B cell (primary cell): ENCODE data around the gene PTPRF. TPM values are rescaled to one million over a fixed set of nuclear protein-coding genes. Genes with fewer than 3 reads are reported as not detected.

Source experiments
- ATAC-seq: fragments of 200-7000 bp; cut with Tn5 transposase; one replicate; pipeline ENCODE4 v1.10.0; 2021; ENCODE audit warnings: low read depth, mild to moderate bottlenecking, moderate number of reproducible peaks, moderate library complexity
- CTCF ChIA-PET: fragments of 350-600 bp; sonication (Branson Sonifier 250); formaldehyde crosslinking; loops from one replicate; lab custom pipeline; 2021; ENCODE audit warnings: antibody characterized with exemption, inconsistent platforms; lab: Charles Lee
- POLR2A ChIA-PET: fragments of 350-600 bp; sonication (Branson Sonifier 250); formaldehyde crosslinking; loops from one replicate; lab custom pipeline; 2021; ENCODE audit warnings: antibody characterized with exemption; lab: Charles Lee
- DNase-seq: peaks from one replicate; pipeline ENCODE4 v3.0.0; 2013
- H2AFZ ChIP-seq: 2 replicates; pipeline ENCODE4 v1.6.1; 2012; ENCODE audit warnings: mild to moderate bottlenecking, low read depth, low read length; ENCODE audit not compliant: insufficient read depth, poor library complexity, severe bottlenecking
- H3K27ac ChIP-seq, 2 donors: 1 replicate in 1 of 2; 2 replicates in 1 of 2; pipeline ENCODE4 v1.5.1; 2012 to 2013; ENCODE audit warnings: low read length in 2 of 2, mild to moderate bottlenecking in 2 of 2, moderate library complexity in 1 of 2
- H3K27me3 ChIP-seq, 4 experiments: fragments of 200-600 bp in 1 of 4; sonication (generic) in 1 of 4; replicated peaks in 1 of 4; 1 replicate in 2 of 4; 2 replicates in 2 of 4; pipeline versions ENCODE4 v1.6.1 to v1.7.0; 2013 to 2016; ENCODE audit warnings: low read length in 3 of 4, mild to moderate bottlenecking in 2 of 4, mixed read lengths in 1 of 4, moderate library complexity in 1 of 4; ENCODE audit not compliant: insufficient read depth in 4 of 4, control insufficient read depth in 3 of 4; ENCODE audit errors: control extremely low read depth in 1 of 4
- H3K36me3 ChIP-seq, 2 experiments: replicated peaks in 1 of 2; 1 replicate in 1 of 2; 2 replicates in 1 of 2; pipeline versions ENCODE4 v1.6.1 to v1.7.1; 2013; ENCODE audit warnings: low read length in 1 of 2; ENCODE audit not compliant: insufficient read depth in 2 of 2, control insufficient read depth in 1 of 2; ENCODE audit errors: control extremely low read depth in 1 of 2, extremely low read depth in 1 of 2
- H3K4me1 ChIP-seq, 2 donors: fragments of 200-600 bp in 1 of 2; sonication (generic) in 1 of 2; 1 replicate in 1 of 2; 2 replicates in 1 of 2; pipeline versions ENCODE4 v1.5.1 to v1.6.1; 2013 to 2017; ENCODE audit warnings: low read length in 2 of 2; ENCODE audit not compliant: control insufficient read depth in 2 of 2, insufficient read depth in 2 of 2
- H3K4me2 ChIP-seq: replicated peaks from 2 replicates; pipeline ENCODE3; 2012; ENCODE audit warnings: mild to moderate bottlenecking, low read depth, low read length; ENCODE audit not compliant: poor library complexity, severe bottlenecking
- H3K4me3 ChIP-seq, 5 experiments: fragments of 200-600 bp in 1 of 5; sonication (generic) in 1 of 5; 1 replicate in 3 of 5; 2 replicates in 2 of 5; pipeline versions ENCODE4 v1.5.1 to v1.7.0; 2011 to 2016; ENCODE audit warnings: low read length in 4 of 5, mild to moderate bottlenecking in 4 of 5, low read depth in 2 of 5, control low read depth in 1 of 5, moderate library complexity in 1 of 5; ENCODE audit not compliant: insufficient read depth in 1 of 5; ENCODE audit errors: control extremely low read depth in 1 of 5, extremely low read depth in 1 of 5
- H3K79me2 ChIP-seq: fragments of 200-600 bp; sonication (generic); one replicate; pipeline ENCODE4 v1.6.0; 2016; ENCODE audit warnings: low read length; ENCODE audit not compliant: control insufficient read depth, insufficient read depth
- H3K9ac ChIP-seq: fragments of 200-600 bp; sonication (generic); 2 replicates; pipeline ENCODE4 v1.6.1; 2017; ENCODE audit warnings: mild to moderate bottlenecking, low read length, moderate library complexity
- H3K9me3 ChIP-seq, 3 donors: one replicate each; pipeline versions ENCODE4 v1.6.1 to v1.7.1; 2013; ENCODE audit warnings: low read length in 2 of 3; ENCODE audit not compliant: control insufficient read depth in 2 of 3, insufficient read depth in 1 of 3; ENCODE audit errors: control extremely low read depth in 1 of 3
- H4K20me1 ChIP-seq: 2 replicates; pipeline ENCODE4 v1.6.0; 2012; ENCODE audit warnings: mild to moderate bottlenecking, low read length; ENCODE audit not compliant: insufficient read depth, control insufficient read depth, poor library complexity, severe bottlenecking
- H3K27ac Mint-ChIP-seq: one replicate; pipeline ENCODE4 v1.8.0; 2021; ENCODE audit warnings: mixed read lengths
- H3K27me3 Mint-ChIP-seq: one replicate; pipeline ENCODE4 v1.8.0; 2021; ENCODE audit warnings: mixed read lengths
- H3K4me1 Mint-ChIP-seq: one replicate; pipeline ENCODE4 v1.8.0; 2021; ENCODE audit warnings: mixed read lengths
- H3K4me3 Mint-ChIP-seq: one replicate; pipeline ENCODE4 v1.8.0; 2021; ENCODE audit warnings: mixed read lengths
- H3K9me3 Mint-ChIP-seq: one replicate; pipeline ENCODE4 v1.8.0; 2022; ENCODE audit warnings: mixed read lengths; ENCODE audit not compliant: insufficient read depth
- CTCF ChIP-seq: fragments of 200-600 bp; IDR thresholded peaks from one replicate; pipeline ENCODE4 v1.8.0; 2022; ENCODE audit warnings: antibody characterized with exemption, mild to moderate bottlenecking
- EZH2 ChIP-seq: IDR thresholded peaks from 2 replicates; pipeline ENCODE4 v1.6.1; 2012; ENCODE audit warnings: borderline replicate concordance, low read depth, mild to moderate bottlenecking, moderate library complexity, low read length; ENCODE audit not compliant: insufficient read depth, poor library complexity, severe bottlenecking
- WGBS: methylation state at CpG from one replicate; pipeline ENCODE4 v1.1.5; 2013; ENCODE audit warnings: missing lambda C conversion rate; ENCODE audit not compliant: insufficient coverage; 5-methylcytosine and 5-hydroxymethylcytosine counted together
- intact Hi-C: fragments of 100-400 bp; cut with micrococcal nuclease; formaldehyde crosslinking; loops from one replicate; pipeline ENCODE4 v1.10.0; 2022
- polyA plus RNA-seq: library from polyadenylated mRNA; depleted of rRNA; stranded (reverse); fragments of >200 nt; gene quantifications from 2 replicates; pipeline ENCODE4 v1.2.3, GENCODE V29; 2012
- total RNA-seq, 2 donors: library from RNA; stranded (reverse); fragments of 120-200 nt in 1 of 2; gene quantifications; 1 replicate in 1 of 2; 2 replicates in 1 of 2; pipeline versions ENCODE4 v1.2.3 to v1.2.4, GENCODE V29; 2013 to 2022

PTPRF gene
- total and polyA plus RNA-seq, 2 donors (not counting 1 experiment from before 2014, with no cell fraction given), result 0.07 to 0.13 TPM

GRCh38 chr1:43537423-43538142, 6.9 kb downstream of the PTPRF start:
- H3K27ac Mint-ChIP-seq, result no peak overlapping the region
- CTCF ChIA-PET, result no interaction called here
- 65% methylated on average over 7 of the region's 9 CpGs for WGBS

More at GRCh38 chr1:43537423-43538142, 6.9 kb downstream of the PTPRF start:
- no peaks in the 10 kb centered on the region for H4K20me1 ChIP-seq
- no peak for ATAC-seq
- no peak overlapping the region for H3K27ac ChIP-seq
- intact Hi-C loops, result no loop called here
- TF ChIP-seq EZH2 (no peak), CTCF (no peak)
- Mint-ChIP-seq H3K4me3 (no peak overlapping the region), H3K27me3 (peaks cover 19% of the 10 kb centered on the region), H3K9me3 (no peaks in the 10 kb centered on the region), H3K4me1 (peaks cover 1% of the 10 kb centered on the region)
- H3K4me1 ChIP-seq, result no peaks in the 10 kb centered on the region
- POLR2A ChIA-PET, result no interaction called here
- H3K36me3 ChIP-seq, result no peaks in the 10 kb centered on the region
- no peak overlapping the region for H3K4me2 ChIP-seq
- H3K4me3 ChIP-seq, result no peak overlapping the region
- DNase-seq, result no peak
- H3K9me3 ChIP-seq, result no peaks in the 10 kb centered on the region
- peaks cover 0 to 8% (median 4%) of the 10 kb centered on the region in 4 experiments for H3K27me3 ChIP-seq
- H2AFZ ChIP-seq, result no peak overlapping the region
- H3K79me2 ChIP-seq, result no peaks in the 10 kb centered on the region
- H3K9ac ChIP-seq, result no peak overlapping the region
